ENCODE results near the gene HLA-DMB.

GRCh38 chr6:32946893-32947292 lies 6.1 kb upstream of the HLA-DMB start:
- no peak for TF ChIP-seq MYC (IDR thresholded peaks at IDR 0.05; ENCODE audit: low read depth, low read length)
- TF ChIP-seq CTCF (IDR thresholded peaks at IDR 0.05; ENCODE audit: extremely low read depth in 1 of 2, insufficient read depth in 1 of 2, low read depth in 1 of 2, low read length in 2 of 2): no peak
- no peak for TF ChIP-seq POLR2AphosphoS5 (IDR thresholded peaks at IDR 0.05; ENCODE audit: insufficient read depth, low read depth, low read length)
- no peak for TF ChIP-seq FOS (IDR thresholded peaks at IDR 0.05; ENCODE audit: borderline replicate concordance, insufficient read depth, low read length)
- no peak for TF ChIP-seq POLR2A (IDR thresholded peaks at IDR 0.05; ENCODE audit: low read depth, low read length)
- no peak for TF ChIP-seq EZH2 (IDR thresholded peaks at IDR 0.05; ENCODE audit: borderline replicate concordance, low read depth, low read length, severe bottlenecking)
- TF ChIP-seq MAX (IDR thresholded peaks at IDR 0.05; ENCODE audit: insufficient read depth, insufficient read length): no peak
